ENCODE data around the gene MYLK2.

GRCh38 chr20:31851240-31851955 lies 32.2 kb downstream of the MYLK2 start:
- TF ChIP-seq ZNF70 (CRISPR knock-in tag; IDR thresholded peaks at IDR 0.05) = no peak
- TF ChIP-seq, protein P1, sequence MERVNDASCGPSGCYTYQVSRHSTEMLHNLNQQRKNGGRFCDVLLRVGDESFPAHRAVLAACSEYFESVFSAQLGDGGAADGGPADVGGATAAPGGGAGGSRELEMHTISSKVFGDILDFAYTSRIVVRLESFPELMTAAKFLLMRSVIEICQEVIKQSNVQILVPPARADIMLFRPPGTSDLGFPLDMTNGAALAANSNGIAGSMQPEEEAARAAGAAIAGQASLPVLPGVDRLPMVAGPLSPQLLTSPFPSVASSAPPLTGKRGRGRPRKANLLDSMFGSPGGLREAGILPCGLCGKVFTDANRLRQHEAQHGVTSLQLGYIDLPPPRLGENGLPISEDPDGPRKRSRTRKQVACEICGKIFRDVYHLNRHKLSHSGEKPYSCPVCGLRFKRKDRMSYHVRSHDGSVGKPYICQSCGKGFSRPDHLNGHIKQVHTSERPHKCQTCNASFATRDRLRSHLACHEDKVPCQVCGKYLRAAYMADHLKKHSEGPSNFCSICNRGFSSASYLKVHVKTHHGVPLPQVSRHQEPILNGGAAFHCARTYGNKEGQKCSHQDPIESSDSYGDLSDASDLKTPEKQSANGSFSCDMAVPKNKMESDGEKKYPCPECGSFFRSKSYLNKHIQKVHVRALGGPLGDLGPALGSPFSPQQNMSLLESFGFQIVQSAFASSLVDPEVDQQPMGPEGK (CRISPR knock-in tag; IDR thresholded peaks at IDR 0.05; ENCODE audit: borderline replicate concordance) = no peak
- TF ChIP-seq CSDC2 (CRISPR knock-in tag; IDR thresholded peaks at IDR 0.05) = no peak
- TF ChIP-seq, protein P2, sequence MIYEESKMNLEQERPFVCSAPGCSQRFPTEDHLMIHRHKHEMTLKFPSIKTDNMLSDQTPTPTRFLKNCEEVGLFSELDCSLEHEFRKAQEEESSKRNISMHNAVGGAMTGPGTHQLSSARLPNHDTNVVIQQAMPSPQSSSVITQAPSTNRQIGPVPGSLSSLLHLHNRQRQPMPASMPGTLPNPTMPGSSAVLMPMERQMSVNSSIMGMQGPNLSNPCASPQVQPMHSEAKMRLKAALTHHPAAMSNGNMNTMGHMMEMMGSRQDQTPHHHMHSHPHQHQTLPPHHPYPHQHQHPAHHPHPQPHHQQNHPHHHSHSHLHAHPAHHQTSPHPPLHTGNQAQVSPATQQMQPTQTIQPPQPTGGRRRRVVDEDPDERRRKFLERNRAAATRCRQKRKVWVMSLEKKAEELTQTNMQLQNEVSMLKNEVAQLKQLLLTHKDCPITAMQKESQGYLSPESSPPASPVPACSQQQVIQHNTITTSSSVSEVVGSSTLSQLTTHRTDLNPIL (CRISPR knock-in tag; IDR thresholded peaks at IDR 0.05; ENCODE audit: low read depth) = no peak

All from SK-N-SH treated with all-trans-retinoic acid at 6 μM for 48 hours (cell line).